Transverse colon (tissue), 4 donors: Measurements from ENCODE around the gene SLC22A23.

Experiments used
- POLR2AphosphoS5 ChIP-seq, 3 donors: sonication (generic); formaldehyde crosslinking; IDR thresholded peaks; one replicate each; pipeline ENCODE4 v1.6.1; 2016; ENCODE audit warnings: antibody characterized with exemption in 3 of 3
- TF ChIP-seq, protein P1 (sequence below), 5 experiments: fragments of 200-600 bp in 3 of 5; fragments of 450-650 bp in 2 of 5; sonication (generic) in 3 of 5; IDR thresholded peaks; 1 replicate in 2 of 5; 2 replicates in 3 of 5; pipeline ENCODE4 v1.5.1; 2016 to 2017; ENCODE audit warnings: antibody characterized with exemption in 5 of 5, inconsistent platforms in 3 of 5, mild to moderate bottlenecking in 2 of 5, moderate library complexity in 1 of 5

DNA sequence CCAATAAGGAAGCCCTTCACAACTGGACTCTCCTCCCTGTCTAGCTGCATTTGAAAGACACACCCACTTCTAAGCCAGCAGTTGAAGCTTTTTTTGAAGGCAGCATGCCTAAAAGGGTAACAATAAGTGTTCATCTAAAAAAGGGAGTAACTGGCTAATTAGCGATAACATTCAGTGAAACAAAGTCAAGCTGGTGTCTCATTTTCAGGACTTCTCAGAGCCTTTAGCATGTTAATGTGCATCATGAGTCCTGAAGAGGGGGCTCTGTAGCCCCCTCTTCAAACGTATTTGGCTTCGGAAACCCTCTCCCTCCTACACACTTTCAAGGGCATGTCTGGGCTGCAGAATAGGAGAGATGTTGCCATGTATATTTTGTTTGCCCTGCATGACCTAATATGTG is 28.1 kb downstream of the SLC22A23 start:
- TF ChIP-seq, protein P1, sequence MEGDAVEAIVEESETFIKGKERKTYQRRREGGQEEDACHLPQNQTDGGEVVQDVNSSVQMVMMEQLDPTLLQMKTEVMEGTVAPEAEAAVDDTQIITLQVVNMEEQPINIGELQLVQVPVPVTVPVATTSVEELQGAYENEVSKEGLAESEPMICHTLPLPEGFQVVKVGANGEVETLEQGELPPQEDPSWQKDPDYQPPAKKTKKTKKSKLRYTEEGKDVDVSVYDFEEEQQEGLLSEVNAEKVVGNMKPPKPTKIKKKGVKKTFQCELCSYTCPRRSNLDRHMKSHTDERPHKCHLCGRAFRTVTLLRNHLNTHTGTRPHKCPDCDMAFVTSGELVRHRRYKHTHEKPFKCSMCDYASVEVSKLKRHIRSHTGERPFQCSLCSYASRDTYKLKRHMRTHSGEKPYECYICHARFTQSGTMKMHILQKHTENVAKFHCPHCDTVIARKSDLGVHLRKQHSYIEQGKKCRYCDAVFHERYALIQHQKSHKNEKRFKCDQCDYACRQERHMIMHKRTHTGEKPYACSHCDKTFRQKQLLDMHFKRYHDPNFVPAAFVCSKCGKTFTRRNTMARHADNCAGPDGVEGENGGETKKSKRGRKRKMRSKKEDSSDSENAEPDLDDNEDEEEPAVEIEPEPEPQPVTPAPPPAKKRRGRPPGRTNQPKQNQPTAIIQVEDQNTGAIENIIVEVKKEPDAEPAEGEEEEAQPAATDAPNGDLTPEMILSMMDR (IDR thresholded peaks at IDR 0.05): no peak
- no peak for TF ChIP-seq POLR2AphosphoS5 (IDR thresholded peaks at IDR 0.05)
